Smooth muscle cell of trachea (primary cell): ENCODE results near the gene TVP23B. TPM values are rescaled to one million over a fixed set of nuclear protein-coding genes. Genes with fewer than 3 reads are reported as not detected.

ENCODE experiments used
- total RNA-seq: library from RNA; depleted of rRNA; stranded (reverse); fragments of >200 nt; gene quantifications from 2 replicates; pipeline ENCODE4 v1.2.1, GENCODE V29; 2014

TVP23B gene
- 61.9 and 79.6 TPM in 2 replicates for total RNA-seq

GRCh38 chr17:18780991-18781718 lies at the start of gene TVP23B:
TSS of gene TVP23B (plus strand) at chr17:18781183. CDS start at chr17:18781294, 111 bp downstream.

GRCh38 chr17:18743699-18744421 lies 37.1 kb upstream of the TVP23B start, which contains the start of gene FBXW10:
TSS of gene FBXW10 (plus strand) at chr17:18744054. CDS start at chr17:18744245, 191 bp downstream.

Other genes with a start within 250 kb of the TVP23B start
- not detected in 2 replicates for gene TBC1D28, start 136.8 kb upstream of the TVP23B start, total RNA-seq
- 3.8 and 8.1 TPM in 2 replicates for gene FOXO3B, start 98.9 kb upstream of the TVP23B start, total RNA-seq
- under 0.01 TPM in 1 of 2 replicates, not detected in the other for gene FBXW10, start 37.1 kb upstream of the TVP23B start, total RNA-seq
- 25.8 and 37.8 TPM in 2 replicates for gene PRPSAP2, start 76.9 kb downstream of the TVP23B start, total RNA-seq
- gene SLC5A10, start 171.0 kb downstream of the TVP23B start, total RNA-seq, result not detected in 2 replicates
- gene FAM83G, start 223.6 kb downstream of the TVP23B start, total RNA-seq, result 10.6 and 15.9 TPM in 2 replicates